ENCODE results near the gene HAND2.

The HAND2 gene

DNA sequence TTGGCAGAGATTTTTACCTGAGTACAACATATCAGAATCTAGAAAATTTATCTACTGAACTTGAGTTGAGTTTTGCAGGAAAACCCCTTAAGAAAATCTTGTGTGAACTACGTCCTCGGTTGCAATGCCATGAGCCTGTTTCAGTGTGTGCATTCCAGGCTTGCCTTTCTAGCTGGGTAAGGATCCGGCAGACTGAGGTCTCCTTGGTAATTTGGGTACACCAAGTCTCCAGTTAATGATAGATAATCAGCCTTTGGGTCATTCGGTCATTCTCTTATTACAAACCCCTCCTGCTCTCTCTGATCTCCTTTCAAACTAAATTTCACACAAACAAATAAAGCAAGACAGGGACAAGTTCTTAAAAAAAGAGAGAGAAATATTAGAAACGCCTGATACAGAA is 5.9 kb upstream of the HAND2 start:
- FAIRE-seq, result no peak

DNA sequence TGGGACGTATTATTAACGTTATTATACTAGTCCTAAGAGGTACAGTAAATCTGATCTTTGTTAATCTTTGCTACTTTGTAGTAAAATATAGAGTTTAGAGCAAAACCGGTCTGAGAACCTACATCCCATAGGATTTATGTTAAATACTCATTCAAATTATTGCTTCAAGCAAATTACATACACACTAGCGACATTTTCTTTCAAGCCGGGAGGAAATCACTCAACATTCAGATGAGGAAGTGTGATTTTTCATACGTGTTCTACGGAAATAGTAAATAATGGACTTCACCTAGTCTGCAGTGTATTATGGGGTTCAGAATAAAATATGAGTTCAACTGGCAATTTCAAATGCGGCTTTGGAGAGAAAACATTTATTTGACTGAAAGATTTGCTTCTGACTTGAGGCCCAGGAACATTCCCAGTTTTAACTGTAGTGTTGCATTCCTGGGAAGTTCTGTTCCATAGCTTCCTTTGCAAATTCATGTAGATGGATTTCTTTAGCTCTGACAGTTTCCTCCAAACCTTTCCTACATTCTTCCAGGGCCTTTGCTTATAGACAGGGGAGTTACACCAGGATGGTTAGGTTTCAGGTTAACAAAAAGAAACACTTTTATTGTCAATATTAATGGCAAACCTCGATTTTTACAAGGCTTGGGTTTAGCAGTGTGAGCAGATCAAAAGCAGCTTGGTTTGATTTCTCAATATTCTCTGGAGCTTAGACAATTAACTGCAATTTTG is 5.3 kb upstream of the HAND2 start:
- FAIRE-seq, result no peak

DNA sequence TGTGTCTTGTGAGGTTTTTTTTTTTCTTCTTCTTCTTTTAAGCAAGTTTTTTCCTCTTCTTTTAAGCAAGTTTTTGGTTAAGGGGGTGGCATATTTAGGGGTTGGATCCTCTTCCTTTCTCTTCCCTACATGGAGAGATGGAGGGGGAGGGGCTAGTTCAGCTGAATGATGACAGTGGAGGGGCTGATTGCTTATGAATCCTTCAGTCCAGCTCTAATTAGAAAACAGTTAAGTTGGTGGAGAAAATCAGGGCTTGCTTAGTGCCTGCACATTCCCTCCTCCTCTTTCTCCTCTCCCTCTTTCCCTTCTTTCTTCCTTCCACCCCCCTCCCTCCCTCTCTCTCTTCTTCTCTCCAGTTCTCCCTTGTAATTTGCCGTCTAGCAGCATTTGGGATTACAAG is 4.4 kb upstream of the HAND2 start:
- FAIRE-seq, result no peak

DNA sequence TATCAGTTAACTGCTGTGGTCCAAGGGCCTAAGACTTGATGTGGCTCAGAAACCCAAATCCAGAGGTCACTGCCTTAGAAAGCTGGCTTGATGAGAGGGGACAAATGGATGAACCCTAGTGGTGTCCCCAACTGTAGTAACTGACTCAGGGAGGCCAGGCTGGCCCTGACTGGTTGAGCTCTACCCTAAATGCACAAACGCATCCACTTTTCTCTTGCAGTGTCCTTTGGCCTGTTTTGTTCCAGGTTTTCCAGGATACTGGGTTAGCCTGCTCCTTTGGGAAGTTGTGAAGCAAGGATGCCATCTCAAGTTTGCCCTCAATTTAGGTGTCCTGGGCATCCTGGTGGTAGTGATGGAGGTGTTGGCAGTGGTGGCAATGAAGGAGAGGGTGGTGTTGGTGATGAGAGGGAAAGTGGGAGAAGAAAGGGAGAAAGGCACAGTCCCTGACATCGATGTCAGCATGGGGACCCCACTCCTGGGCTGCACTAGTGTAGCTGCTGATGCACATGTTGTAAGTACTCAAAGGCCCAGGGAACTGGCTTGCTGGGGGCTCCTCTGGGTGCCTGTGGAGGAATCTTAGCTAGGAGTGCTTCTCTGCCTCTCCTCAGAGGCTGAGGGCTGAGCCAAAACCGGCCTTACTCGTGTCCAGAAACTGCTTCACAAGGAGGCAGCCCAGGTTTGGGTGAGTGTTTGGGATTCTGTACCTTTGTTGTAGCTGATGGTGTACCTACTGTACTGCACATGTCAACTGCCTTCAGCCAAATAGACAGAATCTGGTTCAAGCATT is 2.9 kb upstream of the HAND2 start:
- no peak for FAIRE-seq

DNA sequence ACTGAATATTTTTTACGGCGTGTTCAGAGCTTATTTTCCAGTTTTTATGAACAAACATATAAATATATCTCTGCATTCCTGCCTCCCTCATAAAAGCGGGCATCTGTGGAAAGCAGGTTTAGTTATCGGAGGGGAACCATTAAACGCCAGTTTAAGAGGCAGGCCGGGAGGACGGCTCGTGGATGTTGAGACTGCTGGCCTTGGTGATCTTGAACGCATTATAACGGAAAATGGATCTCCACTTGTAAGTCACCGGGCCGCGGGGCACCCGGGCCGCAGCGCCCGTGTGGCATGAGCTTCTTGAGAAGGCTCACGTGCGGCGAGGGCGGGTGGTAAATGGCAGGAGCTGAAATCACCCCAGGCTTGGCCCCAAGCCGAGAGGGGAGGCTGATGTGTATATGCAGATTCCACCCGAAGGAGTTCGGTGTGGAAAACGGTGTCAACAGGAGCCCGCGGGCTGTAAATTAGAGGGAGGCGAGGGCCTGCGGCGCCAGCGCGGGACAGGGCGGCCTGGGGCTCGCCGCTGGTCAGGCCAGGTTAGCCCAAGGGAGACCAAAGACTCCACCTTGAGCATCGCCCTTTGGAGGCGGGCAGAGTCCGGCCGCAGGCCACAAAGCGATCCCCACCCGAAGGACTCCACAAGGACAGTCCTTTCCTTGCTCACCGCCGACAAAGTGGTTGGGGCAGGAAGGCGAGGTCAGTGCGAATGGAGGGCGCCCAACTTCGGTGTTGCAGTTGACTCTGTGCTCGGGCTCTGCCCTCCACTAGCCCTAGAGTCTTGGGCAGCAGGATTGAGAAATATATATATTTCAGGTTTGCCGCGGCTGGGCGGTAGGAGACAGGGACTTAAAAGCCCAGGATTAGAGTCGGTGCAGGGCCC is 1.3 kb upstream of the HAND2 start:
- FAIRE-seq, result no peak

DNA sequence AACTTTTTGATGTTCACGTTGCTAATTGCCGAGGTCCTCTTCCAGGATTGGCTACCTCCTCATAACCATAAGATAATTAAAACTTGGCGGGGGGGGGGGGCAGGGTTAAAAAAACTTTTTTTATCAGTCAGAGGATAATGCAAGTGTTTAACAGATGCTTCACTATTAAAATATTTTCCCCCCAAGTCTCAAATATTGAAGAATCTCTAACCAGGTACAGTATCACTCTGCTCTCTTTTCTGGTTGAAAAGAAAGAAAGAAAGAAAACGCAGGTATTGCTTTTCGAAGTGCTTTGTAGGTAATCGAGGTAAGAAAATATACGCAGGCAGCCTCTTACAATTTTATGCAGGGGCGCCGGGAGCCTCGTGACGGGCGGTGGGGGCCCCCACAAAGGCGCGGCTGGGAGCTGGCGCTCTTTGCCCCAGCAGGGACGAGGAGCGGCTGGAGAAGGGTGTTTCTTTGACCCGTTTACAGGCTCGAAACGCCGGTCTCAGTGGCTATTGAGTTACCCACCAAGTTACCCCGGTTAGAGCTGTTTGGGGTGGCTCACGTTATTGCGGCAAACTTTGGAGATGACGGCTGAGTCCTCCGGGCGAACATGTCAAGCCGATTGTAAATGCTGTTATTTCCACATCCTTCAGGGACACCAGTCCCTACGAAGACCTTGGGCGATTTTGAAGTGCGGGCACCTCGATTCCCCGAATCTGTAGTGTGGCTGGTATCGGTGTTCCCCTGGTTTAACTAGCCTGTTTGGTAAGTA is 477 bp upstream of the HAND2 start:
- no peak for FAIRE-seq

DNA sequence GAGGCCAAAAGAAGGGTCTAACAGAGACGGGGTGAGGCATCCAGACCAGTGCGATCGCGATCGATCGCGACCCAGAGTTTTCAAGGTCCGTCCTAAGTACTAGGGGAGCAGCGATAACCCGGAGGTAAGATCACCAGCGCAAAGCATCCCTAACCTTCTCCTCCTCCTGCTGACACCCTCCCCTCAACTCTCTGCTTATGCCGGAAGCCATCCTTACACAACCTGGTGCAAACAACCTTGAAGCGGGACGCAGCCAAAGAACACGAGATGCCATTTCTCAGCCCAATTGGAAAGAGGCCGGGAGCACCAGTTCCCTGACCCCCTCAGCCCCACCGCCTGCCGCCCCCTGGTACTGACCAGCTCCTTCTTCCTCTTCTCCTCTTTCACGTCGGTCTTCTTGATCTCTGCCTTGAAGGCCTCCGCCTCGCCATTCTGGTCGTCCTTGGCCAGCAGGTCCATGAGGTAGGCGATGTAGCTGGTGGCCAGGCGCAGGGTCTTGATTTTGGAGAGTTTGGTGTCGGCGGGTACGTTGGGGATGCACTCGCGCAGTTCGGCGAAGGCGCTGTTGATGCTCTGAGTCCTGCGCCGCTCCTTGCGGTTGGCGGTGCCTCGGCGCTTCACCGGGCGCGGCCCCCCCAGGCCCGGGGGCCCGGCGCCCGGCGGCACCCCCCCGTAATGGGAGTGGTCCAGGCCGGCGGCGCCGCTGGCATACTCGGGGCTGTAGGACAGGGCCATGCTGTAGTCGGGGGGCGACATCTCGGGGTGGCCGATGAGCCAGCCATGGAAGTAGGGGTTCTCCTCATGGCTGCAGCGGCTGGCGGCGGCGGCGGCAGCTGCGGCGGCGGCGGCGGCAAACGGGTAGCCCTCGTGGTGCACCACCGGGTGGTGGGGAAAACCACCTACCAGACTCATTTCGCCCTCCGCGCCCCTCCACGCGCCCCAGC is 1.4 kb downstream of the HAND2 start:
- FAIRE-seq, result no peak

DNA sequence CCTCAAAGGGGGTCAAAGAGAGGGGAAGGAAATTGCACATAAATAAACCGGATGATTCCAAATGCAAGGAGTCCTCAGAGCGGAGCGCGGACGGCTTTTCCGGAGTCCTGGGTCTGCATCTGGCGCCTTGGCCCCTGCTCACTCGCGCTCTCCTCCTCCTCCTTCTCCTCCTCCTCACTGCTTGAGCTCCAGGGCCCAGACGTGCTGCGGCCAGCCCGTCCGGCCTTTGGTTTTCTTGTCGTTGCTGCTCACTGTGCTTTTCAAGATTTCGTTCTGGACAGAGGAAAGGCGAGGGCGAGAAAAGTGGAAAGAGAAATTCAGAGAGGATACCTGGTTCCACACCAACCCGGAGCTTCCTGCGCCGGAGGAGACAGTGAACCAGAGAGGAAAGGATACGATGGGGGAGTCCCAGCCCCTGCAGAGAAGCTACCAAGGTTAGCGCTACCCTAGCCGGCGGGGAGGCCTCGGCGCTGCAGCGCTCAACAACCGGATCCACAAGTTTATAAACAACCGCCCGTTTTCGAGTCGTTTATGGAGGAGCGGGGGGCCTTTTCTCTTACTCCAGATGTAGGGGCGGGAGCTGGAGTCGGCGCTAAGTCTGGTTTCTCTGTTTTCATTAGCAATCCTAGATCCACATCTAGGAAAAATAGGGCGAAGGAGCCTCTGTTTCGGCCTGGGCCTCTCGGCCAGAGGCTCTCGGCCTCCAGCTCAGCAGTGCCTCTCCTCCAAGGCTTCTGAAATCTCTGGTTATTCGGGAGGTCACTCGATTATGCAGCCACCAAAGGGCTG is 2.7 kb downstream of the HAND2 start:
- FAIRE-seq, result no peak

DNA sequence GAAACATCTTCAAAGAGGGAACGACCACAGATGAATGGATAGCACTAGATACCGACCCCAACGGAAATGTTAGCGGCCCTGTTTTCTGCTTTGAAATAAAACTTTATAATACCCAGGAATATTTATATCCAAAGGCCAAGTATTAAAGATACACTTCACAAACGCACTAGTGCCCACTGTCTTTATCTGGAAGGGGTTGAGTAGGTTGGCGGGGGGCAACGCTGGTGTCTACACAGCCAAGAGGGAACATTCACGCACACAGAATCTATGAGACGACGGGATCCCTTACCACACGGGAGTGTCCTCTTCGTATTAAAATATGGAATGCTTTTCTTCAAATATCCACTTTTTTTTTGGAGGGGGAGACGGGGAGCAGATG is 3.3 kb downstream of the HAND2 start:
- FAIRE-seq, result no peak

DNA sequence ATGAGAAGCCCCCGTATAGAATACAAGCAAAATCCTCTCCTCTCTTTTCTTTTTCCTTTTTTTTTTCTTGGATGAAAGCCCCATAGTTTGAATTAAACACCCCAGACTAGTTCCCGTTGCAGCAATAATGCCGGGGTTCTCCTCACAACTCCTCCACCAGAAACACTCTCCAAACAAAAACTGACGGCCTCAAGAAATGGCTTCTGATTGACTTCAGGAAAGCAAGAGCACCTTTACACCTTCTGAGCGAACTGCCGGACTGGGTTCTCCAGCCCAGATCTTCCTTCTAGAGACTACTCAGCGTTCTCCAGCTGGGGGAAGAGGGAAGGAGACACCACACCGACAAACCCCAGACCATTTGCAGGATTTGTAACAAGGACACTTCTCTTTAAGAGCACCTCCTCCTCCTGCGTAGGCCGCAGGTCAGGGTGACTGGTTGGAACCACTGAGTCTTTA is 4.0 kb downstream of the HAND2 start:
- no peak for FAIRE-seq

DNA sequence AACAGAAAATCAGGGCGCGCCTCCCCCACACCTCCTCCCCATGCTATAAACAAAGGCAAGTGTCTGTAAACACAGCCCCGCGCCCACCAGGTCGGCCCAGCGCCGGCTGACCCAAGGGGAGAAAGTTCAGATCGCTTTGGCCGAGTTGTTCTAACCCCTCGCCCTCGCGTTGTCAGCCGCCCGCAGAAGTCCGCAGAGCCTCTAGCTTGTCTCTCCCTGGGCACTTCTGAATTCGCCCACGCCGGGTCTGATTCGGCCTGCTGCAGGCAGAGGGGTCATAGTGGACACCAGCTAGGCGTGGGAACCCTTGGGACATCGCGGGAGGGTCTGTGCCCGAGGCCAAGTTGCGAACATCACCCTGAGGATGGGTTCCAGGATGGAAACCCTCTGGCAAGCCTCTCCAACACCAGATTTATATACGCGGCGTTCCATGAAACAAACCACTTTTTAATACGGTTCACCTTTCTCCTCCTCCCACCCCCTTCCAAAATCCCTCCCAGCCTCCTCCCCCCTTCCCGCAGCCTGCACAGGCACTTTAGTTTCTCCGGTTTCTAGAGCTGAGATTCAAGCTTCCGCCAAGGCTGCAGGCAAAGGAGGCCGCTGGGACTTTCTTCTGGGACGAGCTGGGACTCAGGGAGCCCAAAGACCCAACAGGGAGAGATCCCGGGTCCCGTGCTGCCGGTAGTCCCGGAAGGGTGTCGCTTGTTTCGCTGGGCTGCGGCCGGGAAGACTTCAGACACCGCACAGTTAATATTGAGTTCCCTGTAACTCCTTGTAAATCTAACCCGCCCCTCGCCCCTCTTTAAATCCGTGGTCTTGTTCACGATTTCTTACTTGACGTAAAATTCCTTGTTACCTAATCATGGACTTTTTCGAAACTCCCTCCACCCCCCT is 4.7 kb downstream of the HAND2 start:
- FAIRE-seq, result no peak

DNA sequence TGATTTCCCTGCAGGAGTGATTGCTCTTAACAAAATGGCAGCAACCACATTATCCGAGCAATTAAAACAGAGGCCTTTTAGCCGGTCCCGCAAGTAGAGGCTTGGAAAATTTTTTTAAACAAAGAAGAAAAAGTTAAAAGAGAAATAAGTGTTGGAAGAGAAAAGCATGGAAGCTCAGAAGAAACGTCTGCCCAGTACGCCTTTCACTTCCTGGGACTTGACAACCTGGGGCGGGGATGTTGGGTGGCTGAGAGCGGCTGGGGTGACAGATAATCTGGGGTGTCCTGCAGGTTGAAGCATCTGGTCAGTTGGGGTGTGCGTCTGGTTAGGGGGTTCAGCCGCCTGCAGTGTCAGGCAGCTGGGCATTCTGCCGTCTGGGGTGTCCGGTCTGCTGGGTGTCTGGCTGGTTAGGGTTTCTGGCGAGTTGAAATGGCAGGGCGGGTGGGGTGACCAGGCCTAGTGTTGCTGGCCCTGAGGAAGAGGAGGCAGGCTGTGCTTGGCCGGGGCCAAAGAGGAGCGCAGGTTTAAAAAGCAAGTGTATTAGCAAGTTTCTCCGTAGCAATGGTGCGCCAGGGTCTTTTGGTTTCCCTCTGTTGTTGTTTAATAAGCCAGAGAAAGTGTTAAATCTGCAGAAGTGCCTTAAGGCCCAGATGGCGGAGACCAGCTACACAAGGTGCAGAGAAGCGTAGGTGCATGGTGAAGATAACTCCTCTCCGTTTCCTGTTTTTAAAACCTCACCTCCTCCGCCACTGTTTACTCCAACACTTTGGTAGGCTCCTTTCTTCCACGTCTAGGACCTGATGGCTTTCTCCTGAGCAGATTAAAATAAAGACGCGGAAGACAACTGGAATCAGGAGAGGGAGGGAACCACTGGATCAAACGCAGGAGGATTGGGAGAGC is 5.6 kb downstream of the HAND2 start:
- no peak for FAIRE-seq

DNA sequence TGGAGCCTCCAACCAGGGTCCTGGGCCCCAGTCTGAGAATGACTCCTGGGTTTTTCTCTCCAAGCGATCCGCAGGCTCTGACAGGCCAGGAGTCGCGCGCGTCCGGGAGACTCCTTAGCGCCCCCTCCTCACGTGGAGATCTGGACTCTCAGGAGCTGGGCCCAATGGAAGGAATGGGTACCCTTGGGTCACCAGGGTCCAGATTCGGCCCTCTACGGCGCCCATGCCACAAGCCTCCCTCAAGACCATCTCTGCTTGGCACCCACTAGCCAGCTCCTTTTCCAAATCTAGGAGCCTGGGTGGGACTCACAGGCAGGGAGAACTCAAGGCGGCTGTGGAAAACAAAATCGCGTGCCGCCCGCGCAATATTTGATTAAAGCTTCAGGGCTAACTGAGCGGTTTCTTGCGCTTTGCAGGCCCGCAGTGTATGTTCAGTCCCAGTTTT is 7.1 kb downstream of the HAND2 start:
- FAIRE-seq, result no peak

DNA sequence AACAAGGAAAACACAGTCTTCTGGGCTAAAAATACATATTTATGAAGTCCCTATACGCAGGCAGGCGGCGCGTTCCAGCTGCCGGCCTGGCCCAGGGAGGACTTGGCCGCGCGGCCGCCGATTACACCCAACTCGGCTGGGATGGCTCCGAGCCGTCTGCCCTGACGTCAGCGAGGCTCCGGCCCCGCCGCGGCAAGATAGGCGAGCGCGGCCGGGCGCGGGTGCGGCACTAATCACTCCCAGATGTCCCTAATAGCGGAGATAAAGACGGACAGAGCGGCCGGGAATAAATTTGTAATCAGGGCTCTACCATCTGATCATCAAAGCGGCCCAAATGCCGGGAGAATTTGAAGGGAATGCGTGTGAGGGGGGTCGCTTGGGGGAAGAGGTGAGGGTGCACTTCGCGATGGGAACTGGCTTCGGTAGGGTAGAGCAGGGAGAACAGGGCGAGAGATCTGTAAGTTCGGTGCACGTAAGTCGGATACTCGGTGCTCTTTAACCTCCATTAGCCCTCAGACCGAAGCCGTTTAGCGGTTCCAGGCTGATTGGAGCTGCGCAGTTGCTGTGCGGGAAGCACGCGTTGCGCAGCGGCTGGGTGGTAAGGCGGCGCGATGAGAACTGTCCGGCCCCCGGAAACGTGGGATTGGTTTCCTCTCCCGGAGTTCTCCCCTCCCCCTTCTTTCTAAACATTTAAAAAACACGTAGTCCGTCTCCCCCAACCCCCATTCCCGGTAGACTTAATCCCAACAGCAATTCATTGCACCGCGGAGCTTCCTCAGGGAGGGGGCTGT is 7.7 kb downstream of the HAND2 start:
- no peak for FAIRE-seq

DNA sequence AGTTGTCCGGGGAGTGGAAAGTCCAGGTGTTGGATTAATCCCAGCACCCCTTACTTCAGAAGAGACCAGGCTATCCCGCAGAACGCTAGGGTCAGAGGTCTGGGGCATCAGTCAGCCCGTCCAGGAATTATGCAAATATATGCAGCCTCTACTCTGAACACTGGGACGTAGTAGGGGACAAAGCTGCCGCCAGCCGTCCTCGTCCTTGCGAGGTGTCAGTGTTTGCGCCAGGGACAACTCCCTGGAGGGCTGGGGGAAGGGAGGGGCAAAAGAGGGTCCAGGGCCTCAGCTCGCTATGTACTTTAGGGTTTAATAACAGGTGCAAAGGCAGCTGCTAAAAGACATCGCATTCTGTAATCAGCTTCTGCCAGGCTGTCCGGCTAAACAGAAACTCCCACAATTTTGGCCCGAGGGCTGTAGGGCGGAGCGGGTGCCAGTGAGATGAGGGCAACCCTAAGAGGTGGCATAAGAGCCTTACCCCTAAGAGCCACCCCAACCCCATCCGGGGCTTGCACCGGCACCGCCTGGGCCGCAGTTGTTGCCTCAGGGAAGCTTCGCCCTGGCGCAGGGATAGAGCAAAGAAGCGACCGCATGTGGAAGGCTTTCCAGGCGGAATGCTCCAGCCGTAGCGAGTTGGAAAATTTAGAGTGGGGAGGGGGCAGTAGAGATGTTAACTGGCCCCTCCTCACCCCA is 8.4 kb downstream of the HAND2 start:
- FAIRE-seq, result no peak

DNA sequence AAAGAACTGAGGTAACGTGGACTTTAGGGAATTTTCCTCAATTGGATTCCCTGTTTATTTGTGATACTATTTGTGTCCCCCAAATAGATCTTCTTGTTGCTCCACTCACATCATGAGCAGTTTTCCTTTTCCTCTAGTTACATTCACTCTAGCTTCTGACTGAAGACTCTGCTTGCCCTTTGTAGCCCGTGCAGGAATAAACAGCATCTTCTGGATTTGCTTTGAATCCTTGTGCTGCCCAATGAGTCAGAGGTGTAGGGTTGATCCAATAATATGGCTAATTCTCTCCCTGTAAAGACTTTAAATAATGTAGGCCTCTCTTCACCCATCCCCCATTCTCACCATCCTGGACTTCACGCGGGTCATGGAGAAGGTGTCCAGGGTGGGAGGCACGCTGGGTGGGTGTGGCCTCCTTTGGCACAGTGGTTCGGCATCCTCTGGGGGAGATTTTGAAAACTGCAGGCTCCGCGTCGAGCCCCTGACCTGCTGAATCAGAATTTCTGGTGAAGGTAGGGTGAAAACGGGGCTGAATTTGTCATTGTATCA is 9.0 kb downstream of the HAND2 start:
- FAIRE-seq, result no peak
